Measurements from ENCODE around the gene ARHGEF9. TPM values are rescaled to one million over a fixed set of nuclear protein-coding genes. Genes with fewer than 3 reads are reported as not detected.

The ARHGEF9 gene
- total RNA-seq, 6 donors from 2014 or later, result 11.7 to 43.0 (median 17.9) TPM

DNA sequence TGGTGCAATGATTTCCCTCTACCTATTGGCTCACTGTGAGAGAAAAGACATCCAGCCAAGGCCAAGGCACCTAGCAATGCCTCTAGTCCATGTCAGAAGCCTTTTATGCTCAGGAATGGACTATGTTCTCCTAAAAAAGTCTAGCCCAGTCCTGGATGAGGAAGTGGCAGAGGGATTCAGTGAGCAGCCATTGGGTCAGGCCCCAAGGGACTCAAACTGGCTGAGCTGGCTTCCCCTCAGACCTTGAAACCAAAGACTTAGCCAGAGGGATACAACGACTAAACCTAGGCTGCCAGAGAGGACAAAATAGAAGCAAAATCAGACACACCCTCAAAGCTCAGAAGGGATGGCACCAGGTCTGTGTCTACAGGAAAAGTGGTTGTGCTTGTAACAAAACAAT is 49.1 kb downstream of the ARHGEF9 start:
- H3K36me3 ChIP-seq, result no peaks in the 10 kb centered on the region
- 74 to 88% methylated on average over 1 of the region's 1 CpG for WGBS, 2 donors
- no peaks in the 10 kb centered on the region for H3K27me3 ChIP-seq
- no peaks in the 10 kb centered on the region for H3K9me3 ChIP-seq
- TF ChIP-seq POLR2A (IDR thresholded peaks at IDR 0.05) (no peak), POLR2AphosphoS5 (IDR thresholded peaks at IDR 0.05) (no peak), EP300 (IDR thresholded peaks at IDR 0.05) (no peak)
- TF ChIP-seq, protein P1, sequence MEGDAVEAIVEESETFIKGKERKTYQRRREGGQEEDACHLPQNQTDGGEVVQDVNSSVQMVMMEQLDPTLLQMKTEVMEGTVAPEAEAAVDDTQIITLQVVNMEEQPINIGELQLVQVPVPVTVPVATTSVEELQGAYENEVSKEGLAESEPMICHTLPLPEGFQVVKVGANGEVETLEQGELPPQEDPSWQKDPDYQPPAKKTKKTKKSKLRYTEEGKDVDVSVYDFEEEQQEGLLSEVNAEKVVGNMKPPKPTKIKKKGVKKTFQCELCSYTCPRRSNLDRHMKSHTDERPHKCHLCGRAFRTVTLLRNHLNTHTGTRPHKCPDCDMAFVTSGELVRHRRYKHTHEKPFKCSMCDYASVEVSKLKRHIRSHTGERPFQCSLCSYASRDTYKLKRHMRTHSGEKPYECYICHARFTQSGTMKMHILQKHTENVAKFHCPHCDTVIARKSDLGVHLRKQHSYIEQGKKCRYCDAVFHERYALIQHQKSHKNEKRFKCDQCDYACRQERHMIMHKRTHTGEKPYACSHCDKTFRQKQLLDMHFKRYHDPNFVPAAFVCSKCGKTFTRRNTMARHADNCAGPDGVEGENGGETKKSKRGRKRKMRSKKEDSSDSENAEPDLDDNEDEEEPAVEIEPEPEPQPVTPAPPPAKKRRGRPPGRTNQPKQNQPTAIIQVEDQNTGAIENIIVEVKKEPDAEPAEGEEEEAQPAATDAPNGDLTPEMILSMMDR (IDR thresholded peaks at IDR 0.05), result no peak
- no peak for ATAC-seq (ENCODE audit: low FRiP score in 2 of 2)
- DNase-seq, result no peak
- no peak overlapping the region for H3K27ac ChIP-seq
- H3K4me3 ChIP-seq, result no peak overlapping the region
- no peaks in the 10 kb centered on the region for H3K4me1 ChIP-seq

DNA sequence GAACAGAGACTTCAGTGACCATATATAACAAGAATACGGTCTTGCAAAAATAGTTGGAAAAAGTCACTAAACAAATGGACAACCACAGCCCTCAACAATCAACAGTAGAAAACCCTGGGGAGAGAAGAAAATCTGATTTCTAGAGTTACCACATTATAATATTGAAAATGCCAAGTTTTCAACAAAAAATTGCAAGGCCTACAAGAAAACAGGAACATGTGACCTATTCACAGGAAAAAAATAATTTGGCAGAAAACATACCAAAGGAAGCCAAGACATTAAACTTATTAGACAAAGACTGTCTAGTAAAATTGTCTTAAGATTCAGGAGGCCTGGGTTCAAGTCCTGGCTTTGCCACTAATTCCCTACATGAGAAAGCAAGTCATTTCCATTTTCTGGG is 64.7 kb downstream of the ARHGEF9 start:
- DNase-seq (no peak), ATAC-seq (ENCODE audit: low FRiP score in 2 of 2) (no peak)
- Histone ChIP-seq H3K9me3 (no peaks in the 10 kb centered on the region), H3K4me1 (no peaks in the 10 kb centered on the region), H3K36me3 (no peaks in the 10 kb centered on the region), H3K27ac (no peak overlapping the region), H3K27me3 (no peaks in the 10 kb centered on the region), H3K4me3 (no peak overlapping the region)
- whole genome bisulfite sequencing, 2 donors, result 67 to 78% methylated on average over 1 of the region's 1 CpG
- no peak for TF ChIP-seq EP300 (IDR thresholded peaks at IDR 0.05)
- TF ChIP-seq, protein P1 (IDR thresholded peaks at IDR 0.05), result no peak
- TF ChIP-seq POLR2A (IDR thresholded peaks at IDR 0.05), result no peak
- no peak for TF ChIP-seq POLR2AphosphoS5 (IDR thresholded peaks at IDR 0.05)

DNA sequence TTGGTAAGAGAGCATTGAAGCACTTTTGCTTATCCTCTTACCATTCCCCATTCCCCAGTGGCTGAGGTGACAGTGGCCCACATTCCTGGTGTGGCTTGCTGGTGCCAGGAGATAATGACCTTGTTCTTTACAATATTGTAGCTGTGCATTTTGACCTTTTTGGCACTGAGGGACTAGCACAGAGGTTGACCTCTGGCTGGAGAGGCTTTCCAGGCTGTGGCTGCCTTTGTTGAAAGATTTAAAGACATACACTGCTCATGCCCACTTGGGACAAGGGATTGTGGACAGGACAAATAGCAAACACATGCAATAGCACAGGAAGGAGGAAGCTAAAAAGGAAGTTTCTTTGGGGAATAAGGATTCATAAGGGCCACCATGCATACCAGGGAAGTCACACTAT is 65.4 kb downstream of the ARHGEF9 start:
- ATAC-seq (ENCODE audit: low FRiP score in 2 of 2) (no peak), DNase-seq (no peak)
- Histone ChIP-seq H3K27ac (no peak overlapping the region), H3K36me3 (no peaks in the 10 kb centered on the region), H3K9me3 (no peaks in the 10 kb centered on the region), H3K4me1 (no peaks in the 10 kb centered on the region), H3K4me3 (no peak overlapping the region), H3K27me3 (no peaks in the 10 kb centered on the region)
- TF ChIP-seq POLR2A (IDR thresholded peaks at IDR 0.05) (no peak), EP300 (IDR thresholded peaks at IDR 0.05) (no peak), POLR2AphosphoS5 (IDR thresholded peaks at IDR 0.05) (no peak)
- TF ChIP-seq, protein P1 (IDR thresholded peaks at IDR 0.05), result no peak

DNA sequence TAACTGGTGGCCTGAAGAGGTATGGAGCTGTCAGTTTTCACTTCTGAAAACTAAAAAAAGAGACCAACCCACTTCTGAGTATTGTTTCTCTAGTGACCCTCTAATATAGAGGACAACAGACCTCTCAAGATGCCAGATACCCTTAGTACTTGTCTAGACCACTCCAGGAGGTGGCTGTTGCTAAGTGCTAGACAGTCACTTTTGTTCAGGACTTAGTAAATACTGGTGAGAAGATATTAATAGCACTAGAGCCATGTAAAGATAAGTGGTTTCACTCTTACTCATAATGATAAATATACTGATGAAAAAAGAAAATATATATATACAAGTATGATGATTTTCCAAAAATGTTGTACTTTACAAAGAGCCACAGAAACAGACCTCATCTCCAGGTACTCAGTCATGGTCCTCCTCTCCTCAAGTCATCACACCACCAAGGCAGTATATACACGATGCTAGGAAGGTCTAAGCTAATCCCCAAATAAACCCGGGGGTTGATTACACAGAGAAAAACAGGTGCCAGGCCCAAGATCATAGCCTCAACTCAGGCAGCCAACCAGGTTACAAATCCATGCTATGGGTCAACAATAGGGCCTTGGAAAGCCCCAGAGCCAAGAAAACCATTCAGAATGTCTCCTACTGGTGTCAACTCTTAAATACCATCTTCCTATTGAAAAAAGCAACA is 66.9 kb downstream of the ARHGEF9 start:
- TF ChIP-seq POLR2AphosphoS5 (IDR thresholded peaks at IDR 0.05), result no peak
- TF ChIP-seq POLR2A (IDR thresholded peaks at IDR 0.05), result no peak
- TF ChIP-seq, protein P1 (IDR thresholded peaks at IDR 0.05), result no peak
- no peak for TF ChIP-seq EP300 (IDR thresholded peaks at IDR 0.05)
- ATAC-seq (ENCODE audit: low FRiP score in 2 of 2), result no peak
- Histone ChIP-seq H3K27me3 (no peaks in the 10 kb centered on the region), H3K27ac (no peak overlapping the region), H3K36me3 (no peaks in the 10 kb centered on the region), H3K4me1 (peaks cover 0 to 3% (median 0%) of the 10 kb centered on the region in 4 donors), H3K4me3 (no peak overlapping the region), H3K9me3 (no peaks in the 10 kb centered on the region)
- no peak for DNase-seq
- WGBS, 2 donors, result 55 to 71% methylated on average over 2 of the region's 2 CpGs

DNA sequence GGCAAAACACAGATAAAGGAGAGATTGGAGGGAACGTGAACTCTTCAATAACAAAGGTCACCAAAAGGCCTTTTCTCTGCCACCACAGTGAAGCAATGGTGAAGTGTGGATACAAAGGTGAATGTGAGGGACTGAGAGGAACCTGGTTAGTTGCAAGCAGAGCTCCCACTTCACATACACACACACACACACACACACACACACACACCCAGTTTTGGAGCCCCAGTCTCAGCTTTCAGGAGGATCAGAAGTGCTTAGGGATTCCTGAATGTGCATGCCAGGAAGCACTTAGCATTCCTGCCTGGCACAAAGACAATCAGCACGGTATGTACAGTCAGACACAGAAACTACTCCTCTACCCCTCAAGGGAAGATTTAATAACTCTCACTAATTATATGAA is 71.5 kb downstream of the ARHGEF9 start:
- WGBS, 2 donors, result 45 to 79% methylated on average over 1 to 2 of the region's 2 CpGs

More for the DNA sequence above, 71.5 kb downstream of the ARHGEF9 start:
- Histone ChIP-seq H3K27ac (no peak overlapping the region), H3K27me3 (no peaks in the 10 kb centered on the region), H3K4me3 (no peak overlapping the region), H3K9me3 (no peaks in the 10 kb centered on the region), H3K4me1 (peaks cover 0 to 6% (median 0%) of the 10 kb centered on the region in 4 donors), H3K36me3 (no peaks in the 10 kb centered on the region)
- DNase-seq (peak in 1 of 2 donors; percentile 53), ATAC-seq (ENCODE audit: low FRiP score in 2 of 2) (peak in 1 of 2 donors; percentile 87)
- TF ChIP-seq POLR2A (IDR thresholded peaks at IDR 0.05), result no peak
- TF ChIP-seq, protein P1 (IDR thresholded peaks at IDR 0.05), result no peak
- TF ChIP-seq POLR2AphosphoS5 (IDR thresholded peaks at IDR 0.05), result no peak
- TF ChIP-seq EP300 (IDR thresholded peaks at IDR 0.05), result no peak

Data from upper lobe of left lung (tissue), 6 donors.